Subcutaneous adipose tissue (tissue), 4 donors: ENCODE data around the gene ARHGEF4. TPM values are rescaled to one million over a fixed set of nuclear protein-coding genes. Genes with fewer than 3 reads are reported as not detected.

Experiments
- CTCF ChIP-seq: fragments of 450-650 bp; IDR thresholded peaks from one replicate; pipeline ENCODE4 v1.5.1; 2016; ENCODE audit warnings: low read depth, mild to moderate bottlenecking, control low read depth, antibody characterized with exemption, moderate library complexity
- total RNA-seq, 4 donors: library from RNA; depleted of rRNA; stranded (reverse); fragments of >200 nt; gene quantifications; one replicate each; pipeline ENCODE4 v1.1.0, GENCODE V29; 2016

ARHGEF4 gene
- total RNA-seq, 4 donors from 2014 or later, result 4.8 to 17.9 (median 9.8) TPM

- TF ChIP-seq CTCF, result no peak
These were observed 206.7 kb downstream of the ARHGEF4 start for GRCh38 chr2:131043199-131044074.

GRCh38 chr2:131044075-131044756 is 207.5 kb downstream of the ARHGEF4 start:
- TF ChIP-seq CTCF, result no peak

DNA sequence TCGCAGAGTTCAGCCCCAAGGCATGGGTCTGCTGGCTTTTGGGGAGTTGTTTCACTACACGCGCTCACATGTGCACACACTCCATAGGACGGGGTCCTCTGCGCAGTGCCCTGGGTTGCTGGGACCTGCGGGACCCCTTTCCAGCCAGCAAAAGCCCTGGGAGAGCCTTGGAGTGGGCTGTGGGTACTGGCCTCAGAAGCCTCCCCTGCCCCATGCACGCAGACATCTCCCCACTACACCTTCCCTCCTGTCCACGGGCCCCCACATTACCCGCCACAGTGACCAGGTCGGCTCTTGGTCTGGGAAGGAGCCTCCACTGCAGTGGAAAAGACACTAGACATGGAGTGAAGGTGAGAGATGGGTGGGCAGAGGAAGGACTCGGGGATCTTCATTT is 208.0 kb downstream of the ARHGEF4 start:
- no peak for TF ChIP-seq CTCF

DNA sequence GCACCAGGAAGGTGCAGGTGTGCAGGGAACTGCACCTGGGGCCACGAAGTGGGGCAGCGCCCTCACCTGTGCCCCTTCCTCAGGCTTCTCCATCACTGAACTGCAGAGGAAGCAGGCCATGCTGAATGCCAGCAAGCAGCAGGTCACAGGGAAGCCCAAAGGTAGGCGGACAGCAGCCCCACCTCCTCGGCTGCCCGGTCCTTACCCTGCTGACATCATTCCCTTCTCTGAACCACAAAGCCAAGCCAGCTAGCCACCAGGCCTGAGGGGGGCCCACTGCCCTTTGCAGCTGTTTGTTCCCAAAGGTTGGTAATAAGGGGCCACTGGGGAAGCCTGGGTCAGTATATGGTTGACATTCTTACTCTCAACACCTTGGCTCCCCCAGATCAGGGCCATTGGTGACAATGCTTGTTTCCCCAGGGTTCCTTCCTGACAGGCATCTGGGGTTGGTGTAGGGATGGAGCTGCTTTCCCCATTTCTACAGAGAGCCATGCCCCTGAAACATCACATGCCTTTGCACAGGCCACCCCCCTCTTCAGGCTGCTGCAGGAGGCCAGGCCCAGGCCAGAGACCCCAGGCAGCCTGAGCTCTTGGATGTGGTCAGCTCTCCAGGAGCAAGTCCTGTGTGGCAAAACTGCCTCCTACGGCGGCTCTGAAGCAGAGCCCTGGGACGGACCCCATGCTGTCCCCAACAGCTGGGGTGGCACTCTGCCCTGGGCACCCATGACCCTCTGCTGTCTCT is 208.7 kb downstream of the ARHGEF4 start:
- TF ChIP-seq CTCF, result no peak

DNA sequence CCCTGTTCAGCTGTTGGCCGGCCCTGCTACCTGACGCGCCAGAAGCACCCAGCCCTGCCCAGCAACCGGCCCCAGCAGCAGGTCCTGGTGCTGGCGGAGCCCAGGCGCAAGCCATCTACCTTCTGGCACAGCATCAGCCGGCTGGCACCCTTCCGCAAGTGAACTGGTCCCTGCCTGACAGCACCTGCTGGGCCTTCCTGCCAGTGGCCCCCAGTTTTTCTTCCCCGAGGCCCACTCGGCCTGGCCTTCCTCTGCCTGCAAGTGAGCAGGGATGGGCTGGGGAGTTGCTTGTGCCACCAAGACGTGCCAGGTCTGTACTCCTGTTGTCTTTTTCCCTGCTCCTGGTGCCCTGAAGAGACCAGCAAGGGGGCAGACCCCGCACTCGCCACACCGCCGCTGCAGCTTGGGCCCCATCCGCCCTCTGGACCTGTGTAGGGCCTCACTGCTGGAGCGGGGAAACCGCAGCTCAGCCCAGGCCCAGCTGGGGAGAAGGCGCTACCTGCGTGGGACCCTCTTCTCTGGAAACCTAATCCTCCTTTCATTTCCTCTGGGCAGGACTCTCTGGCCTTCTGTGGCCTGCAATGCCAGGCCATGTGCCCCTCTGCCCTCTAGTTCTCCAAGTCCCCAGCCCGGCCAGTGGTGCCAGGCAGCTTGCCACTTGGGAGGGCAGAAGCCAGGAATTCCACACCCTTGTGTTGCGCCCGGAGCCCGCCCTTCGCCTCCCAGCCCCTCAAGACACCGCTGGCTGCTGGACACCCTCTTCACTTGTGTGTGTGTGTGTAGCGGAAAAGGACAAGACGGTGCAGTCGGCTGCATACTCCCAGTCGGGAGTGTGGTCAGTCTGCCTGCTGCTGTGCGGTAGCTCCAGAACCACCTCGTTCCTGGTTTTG is 209.6 kb downstream of the ARHGEF4 start:
- TF ChIP-seq CTCF, result no peak

GRCh38 chr2:131046918-131047652 is 210.4 kb downstream of the ARHGEF4 start:
- no peak for TF ChIP-seq CTCF
